GM18526 (cell line): ENCODE measurements around the gene KDM4C.

Source experiments
- POLR2A ChIP-seq: IDR thresholded peaks from 3 replicates; pipeline ENCODE4 v1.6.1; 2011; ENCODE audit not compliant: insufficient read length; ENCODE audit errors: extremely low read depth

Gene KDM4C

GRCh38 chr9:6757456-6758247 lies at the start of gene KDM4C:
KDM4C (plus strand) TSS chr9:6757973; CDS start chr9:6792989, 35,016 bp downstream.
- TF ChIP-seq POLR2A, result peak; percentile 95

- no peak for TF ChIP-seq POLR2A
These were observed 49.0 kb upstream of the KDM4C start for GRCh38 chr9:6708732-6709131.

GRCh38 chr9:6711403-6711802 lies 46.4 kb upstream of the KDM4C start:
- TF ChIP-seq POLR2A, result no peak

- no peak for TF ChIP-seq POLR2A
These were observed 45.7 kb upstream of the KDM4C start for GRCh38 chr9:6712041-6712440.

GRCh38 chr9:6714176-6714575 lies 43.6 kb upstream of the KDM4C start:
- TF ChIP-seq POLR2A, result no peak

GRCh38 chr9:6715755-6716643 lies 41.8 kb upstream of the KDM4C start:
- TF ChIP-seq POLR2A, result peak; percentile 79

GRCh38 chr9:6716766-6717165 lies 41.0 kb upstream of the KDM4C start:
- TF ChIP-seq POLR2A, result no peak

- no peak for TF ChIP-seq POLR2A
These were observed 33.8 kb upstream of the KDM4C start for GRCh38 chr9:6723881-6724420.

- no peak for TF ChIP-seq POLR2A
These were observed 24.5 kb upstream of the KDM4C start for GRCh38 chr9:6733257-6733656.

- no peak for TF ChIP-seq POLR2A
These were observed 23.9 kb upstream of the KDM4C start for GRCh38 chr9:6733831-6734230.

GRCh38 chr9:6735422-6735821 lies 22.4 kb upstream of the KDM4C start:
- no peak for TF ChIP-seq POLR2A

GRCh38 chr9:6739218-6739617 lies 18.6 kb upstream of the KDM4C start:
- no peak for TF ChIP-seq POLR2A

GRCh38 chr9:6757132-6757455 lies 679 bp upstream of the KDM4C start:
- no peak for TF ChIP-seq POLR2A

GRCh38 chr9:6758248-6758497 lies 400 bp downstream of the KDM4C start:
- no peak for TF ChIP-seq POLR2A

GRCh38 chr9:6758498-6759184 lies 868 bp downstream of the KDM4C start:
- peak; percentile 40 for TF ChIP-seq POLR2A
